ENCODE results near the gene CCDC88A.
A peak's percentile ranks its signal among the peaks of the same experiment; 100 is the strongest.

CCDC88A gene

DNA sequence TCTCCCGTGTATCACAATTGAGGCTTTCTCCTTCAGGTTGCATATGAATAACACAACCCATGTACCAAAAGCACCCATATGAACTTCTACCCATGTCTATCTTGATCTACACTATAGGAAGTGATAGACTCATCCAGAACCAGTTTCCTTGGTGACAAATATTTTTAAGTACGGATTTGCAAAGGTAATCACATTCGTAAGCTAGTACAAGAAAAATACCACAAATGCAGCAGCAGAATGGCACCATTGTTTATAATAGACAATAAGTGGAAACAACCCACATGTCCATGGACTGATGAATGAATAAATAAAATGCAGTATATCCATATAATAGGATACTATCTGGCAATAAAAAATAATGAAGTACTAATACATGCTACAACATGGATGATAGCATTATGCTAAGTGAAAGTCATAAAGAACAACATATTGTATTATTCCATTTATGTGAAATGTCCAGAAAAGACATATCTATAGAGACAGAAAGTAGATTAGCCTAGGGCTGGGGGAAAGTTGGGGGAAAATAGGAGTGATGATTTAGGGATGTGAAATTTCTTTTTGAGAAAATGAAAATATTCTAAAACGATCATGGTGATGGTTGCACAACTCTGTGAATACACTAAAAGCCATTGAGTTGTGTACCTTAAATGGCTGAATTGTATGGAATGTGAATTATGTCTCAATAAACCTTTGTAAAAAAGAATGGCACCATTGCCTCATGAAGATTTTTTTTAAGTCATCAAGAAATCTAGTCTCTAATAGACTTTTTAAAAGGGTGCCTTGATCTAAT is 3.4 kb upstream of the CCDC88A start:
- DNase-seq (ENCODE audit: low read depth in 2 of 2), result no peak

- no peak for DNase-seq (ENCODE audit: low read depth in 2 of 2)
Measured at GRCh38 chr2:55421326-55421725, 1.7 kb upstream of the CCDC88A start.

DNA sequence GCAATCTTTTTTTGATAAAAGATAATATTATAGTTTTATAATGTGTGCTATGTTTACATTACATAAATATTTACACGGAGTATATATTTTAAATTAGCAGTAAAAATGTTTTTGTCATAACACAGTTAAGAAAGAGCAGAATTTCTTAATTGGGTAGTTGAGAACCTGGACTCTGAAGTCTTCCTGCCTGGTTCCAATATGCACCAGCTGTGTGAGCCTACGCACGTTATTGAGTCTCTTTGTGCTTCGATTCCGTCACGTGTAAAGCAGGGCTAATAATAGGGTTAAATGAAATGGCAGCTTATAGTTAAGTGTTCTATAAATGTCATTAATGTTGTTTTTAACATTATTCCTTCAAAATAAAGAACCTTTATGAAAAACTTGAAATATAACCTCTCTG is 1.2 kb upstream of the CCDC88A start:
- DNase-seq (ENCODE audit: low read depth in 2 of 2), result no peak

- no peak for DNase-seq (ENCODE audit: low read depth in 2 of 2)
Measured at GRCh38 chr2:55420439-55420725, 726 bp upstream of the CCDC88A start.

DNA sequence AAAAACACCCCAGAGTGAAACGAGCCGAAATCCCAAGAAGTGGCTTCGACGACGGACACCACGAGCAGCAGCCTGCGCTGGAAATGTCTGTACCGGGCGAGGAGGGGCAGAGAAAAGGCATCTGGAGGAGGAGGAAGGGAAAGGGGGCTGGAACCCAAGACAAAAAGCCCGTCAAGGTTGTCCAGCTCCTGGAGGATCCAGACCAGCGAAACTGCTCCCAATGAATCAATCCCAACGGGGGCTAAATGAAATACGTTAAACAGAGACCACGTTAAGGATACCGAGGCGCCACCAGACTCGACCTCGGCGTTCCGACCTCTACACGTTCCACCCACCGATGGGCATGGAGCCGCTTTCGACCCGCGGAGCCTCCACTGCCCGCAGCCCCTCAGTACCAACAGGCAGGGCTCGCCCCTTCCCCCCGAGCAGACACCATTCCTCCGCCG is 400 bp downstream of the CCDC88A start:
- DNase-seq (ENCODE audit: low read depth in 2 of 2), result peak in 1 of 2 donors; percentile 7

DNA sequence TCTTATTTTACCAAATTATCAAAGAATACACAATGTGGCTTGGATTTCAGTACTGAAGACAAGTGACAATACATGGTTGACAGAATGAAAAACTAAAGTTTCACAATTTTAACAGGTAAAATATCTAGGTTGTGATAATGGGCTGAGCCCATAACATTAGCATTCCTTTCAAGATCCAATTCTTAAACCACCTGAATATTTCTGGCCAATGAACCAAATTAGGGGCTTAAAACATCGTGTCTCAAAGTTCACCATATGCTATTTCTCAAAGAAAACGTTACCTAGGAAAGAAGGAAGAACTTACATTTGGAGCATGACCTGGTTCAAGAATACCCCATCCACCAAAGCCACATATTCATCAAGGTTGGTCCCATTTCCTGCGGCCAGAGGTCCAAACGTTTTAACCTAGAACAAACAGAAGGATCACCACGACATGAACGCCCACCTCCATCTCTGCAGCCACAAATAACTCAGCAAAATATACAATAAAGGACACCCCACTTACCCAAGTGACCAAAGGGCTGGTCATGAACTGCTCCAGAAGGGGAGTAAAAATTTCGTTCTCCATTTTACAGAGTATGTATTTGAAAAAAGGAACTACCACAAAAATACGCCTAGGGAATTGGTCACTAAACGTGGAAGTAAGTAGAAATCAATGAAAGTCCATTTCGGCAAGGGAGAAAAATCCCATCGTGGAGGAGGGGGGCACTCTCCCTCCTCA is 984 bp downstream of the CCDC88A start:
- DNase-seq (ENCODE audit: low read depth in 2 of 2), result no peak

GRCh38 chr2:55418072-55418471 is 1.6 kb downstream of the CCDC88A start:
- no peak for DNase-seq (ENCODE audit: low read depth in 2 of 2)

GRCh38 chr2:55416786-55417568 is 2.7 kb downstream of the CCDC88A start:
- DNase-seq (ENCODE audit: low read depth in 2 of 2), result no peak

DNA sequence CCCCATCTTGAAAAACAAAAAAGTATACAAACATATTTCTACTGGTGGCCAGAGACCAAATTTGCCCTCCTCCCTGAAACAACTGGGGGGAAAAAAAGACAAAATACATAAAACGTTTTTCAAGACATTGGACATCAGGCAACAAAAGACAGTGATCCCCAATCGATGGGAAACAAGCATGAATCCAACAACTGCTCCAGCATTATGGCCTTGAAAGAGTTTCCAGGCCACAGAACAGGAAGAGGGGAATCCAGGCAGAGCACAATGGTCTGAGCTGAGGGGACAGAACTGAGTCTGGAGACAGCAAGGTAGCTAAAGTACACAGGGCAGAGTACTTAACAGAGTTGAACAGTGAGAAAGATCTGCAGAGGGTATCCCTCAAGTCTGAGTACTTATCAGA is 4.4 kb downstream of the CCDC88A start:
- DNase-seq (ENCODE audit: low read depth in 2 of 2), result no peak

GRCh38 chr2:55408918-55409868 is 10.5 kb downstream of the CCDC88A start:
- DNase-seq (ENCODE audit: low read depth in 2 of 2), result no peak

DNA sequence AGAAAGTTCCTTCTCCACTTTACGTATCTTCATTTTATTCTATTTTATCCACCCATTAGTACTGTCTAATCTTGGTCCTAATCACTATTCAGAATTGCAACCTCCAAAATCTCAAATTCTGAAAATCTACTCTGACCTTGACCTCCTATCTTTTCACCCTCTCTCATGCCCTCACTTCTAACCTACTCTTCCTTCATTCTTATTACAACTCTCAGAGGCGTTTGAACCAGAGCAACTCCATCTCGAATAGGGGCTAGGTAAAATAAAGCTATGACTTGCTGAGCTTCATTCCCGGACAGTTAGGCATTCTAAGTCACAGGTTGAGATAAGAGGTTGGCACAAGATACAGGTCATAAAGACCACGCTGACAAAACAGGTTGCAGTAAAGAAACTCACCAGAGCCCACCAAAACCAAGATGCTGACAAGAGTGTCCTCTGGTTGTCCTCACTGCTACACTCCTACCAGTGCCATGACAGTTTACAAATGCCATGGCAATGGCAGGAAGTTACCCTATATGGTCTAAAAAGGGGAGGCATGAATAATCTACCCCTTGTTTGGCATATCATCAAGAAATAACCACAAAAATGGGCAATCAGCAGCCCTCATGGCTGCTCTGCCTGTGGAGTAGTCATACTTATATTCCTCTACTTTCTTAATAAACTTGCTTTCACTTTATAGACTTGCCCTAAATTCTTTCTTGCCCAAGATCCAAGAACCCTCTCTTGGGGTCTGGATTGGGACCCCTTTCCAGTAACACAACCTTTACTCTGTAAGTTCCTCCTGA is 11.4 kb downstream of the CCDC88A start:
- no peak for DNase-seq (ENCODE audit: low read depth in 2 of 2)

DNA sequence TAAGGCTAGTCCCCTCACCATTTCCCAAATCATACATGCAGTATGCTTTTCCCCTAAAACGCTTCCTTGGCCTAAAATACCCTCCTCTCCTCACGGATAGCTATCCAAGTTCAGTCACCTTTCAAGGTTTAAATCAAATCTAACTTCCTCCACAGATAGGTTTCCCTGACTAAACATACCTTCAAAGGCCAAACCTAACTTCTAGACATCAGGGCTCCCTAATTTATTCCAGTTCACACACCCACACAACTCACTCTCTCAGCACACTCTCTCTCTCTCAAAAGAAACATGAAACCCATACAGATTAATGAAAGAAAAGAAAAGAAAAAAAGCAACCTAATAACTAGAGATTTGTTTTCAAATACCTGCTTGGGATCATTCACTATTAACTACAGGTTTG is 14.5 kb downstream of the CCDC88A start:
- DNase-seq (ENCODE audit: low read depth in 2 of 2), result no peak

GRCh38 chr2:55403256-55403998 is 16.2 kb downstream of the CCDC88A start:
- DNase-seq (ENCODE audit: low read depth in 2 of 2), result no peak

GRCh38 chr2:55401124-55401523 is 18.5 kb downstream of the CCDC88A start:
- no peak for DNase-seq (ENCODE audit: low read depth in 2 of 2)

GRCh38 chr2:55400332-55400731 is 19.3 kb downstream of the CCDC88A start:
- DNase-seq (ENCODE audit: low read depth in 2 of 2), result no peak

GRCh38 chr2:55399815-55400214 is 19.8 kb downstream of the CCDC88A start:
- no peak for DNase-seq (ENCODE audit: low read depth in 2 of 2)

DNA sequence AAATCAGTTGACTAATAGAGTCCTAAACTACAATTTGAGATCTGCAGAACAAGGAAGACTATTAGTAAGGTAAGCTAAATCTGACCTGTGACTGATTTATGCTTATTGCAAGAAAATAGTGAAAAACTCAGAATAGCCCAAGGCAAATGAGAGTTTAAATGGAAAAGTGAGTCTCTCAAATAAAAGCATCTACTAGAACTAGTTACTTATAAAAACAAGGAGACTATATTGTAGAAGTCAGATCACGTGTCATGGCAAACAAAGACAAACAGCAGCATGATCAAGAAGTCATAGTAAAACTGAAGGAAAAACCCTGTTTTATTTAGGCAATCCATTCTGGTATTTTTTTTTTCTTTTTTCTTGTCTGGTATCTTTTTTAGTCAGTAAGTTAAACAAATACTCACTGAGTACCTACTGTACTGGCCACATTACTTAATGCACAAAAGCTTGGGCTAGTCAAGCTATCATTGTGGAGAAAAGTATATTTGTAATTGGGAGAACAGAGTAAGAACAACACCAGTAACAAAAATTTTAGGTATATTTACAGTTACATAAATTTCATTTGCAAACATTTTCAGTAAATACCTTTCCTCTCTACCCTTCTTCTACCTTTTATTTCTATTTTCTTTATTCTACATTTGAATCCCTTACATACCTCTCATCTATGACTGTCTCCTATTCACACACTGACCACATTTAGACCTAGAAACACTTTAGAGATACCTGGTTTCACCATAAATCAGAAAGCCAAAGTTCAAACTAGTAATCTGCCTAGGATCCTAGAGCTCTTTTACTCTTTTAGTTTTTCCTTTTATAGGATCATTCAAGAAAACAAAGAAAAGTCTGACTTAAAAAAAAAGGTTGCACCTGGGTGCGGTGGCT is 23.7 kb downstream of the CCDC88A start:
- no peak for DNase-seq (ENCODE audit: low read depth in 2 of 2)

DNA sequence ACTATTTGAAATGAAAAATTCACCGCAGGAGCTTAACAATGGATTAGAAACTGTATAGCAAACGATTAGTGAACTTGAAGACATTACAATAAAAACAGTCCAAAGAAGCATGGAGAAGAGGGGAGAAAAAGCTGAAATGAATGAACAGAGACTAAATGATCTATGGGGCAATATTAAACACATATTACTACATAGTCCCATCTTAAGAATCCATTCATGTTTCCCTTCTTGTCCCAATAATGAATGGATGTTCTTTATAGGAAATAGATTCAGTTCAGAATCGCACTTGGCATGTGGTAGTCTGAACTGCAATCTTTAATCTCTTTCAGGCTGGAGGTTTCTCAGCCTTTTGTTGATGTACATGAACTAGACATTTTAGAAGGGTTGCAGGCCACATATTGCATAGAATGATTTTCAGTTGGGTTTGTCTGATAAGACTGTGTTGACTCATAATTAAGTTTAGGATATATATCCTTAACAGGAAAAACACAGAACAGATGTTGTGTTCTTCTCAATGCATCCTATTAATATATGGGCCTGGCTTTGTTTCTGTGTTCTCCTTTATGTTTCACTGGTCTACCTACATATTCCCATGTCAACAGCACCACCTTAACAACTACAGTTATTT is 27.9 kb downstream of the CCDC88A start:
- DNase-seq (ENCODE audit: low read depth in 2 of 2), result no peak

DNA sequence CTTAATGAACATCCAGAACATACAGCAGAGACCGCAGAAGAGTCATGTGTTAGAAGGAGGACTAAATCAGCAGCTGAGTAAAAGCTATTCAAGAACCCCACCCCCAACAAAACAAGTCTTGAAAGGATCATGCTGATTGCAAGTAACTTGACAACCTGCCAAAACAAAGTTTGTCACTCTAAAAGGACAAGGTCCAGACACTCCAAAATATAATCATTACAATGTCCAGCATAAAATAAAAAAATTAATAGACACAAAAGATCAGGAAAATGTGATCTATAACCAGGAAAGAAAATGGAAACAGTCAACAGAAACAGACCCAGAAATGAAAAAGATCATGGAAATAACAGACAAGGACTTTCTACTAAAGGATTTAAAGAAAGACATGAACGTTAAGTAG is 28.5 kb downstream of the CCDC88A start:
- no peak for DNase-seq (ENCODE audit: low read depth in 2 of 2)
